K562 (cell line): ENCODE data around the gene TMEM53.
"Not testable (repeated sequence)": the region's sequence is repeated elsewhere in the genome, so short reads cannot be mapped to it uniquely, and the experiment has no call there.

Experiments used
- EP300 ChIP-seq: IDR thresholded peaks from 2 replicates; pipeline ENCODE4 v1.6.1; 2012; ENCODE audit warnings: low read length, improper control_type of control experiment
- GMEB1 ChIP-seq: fragments of 250-450 bp; sonication (Bioruptor Pico); IDR thresholded peaks from 2 replicates; pipeline ENCODE4 v1.4.0; 2020; ENCODE audit warnings: mild to moderate bottlenecking
- MLX ChIP-seq, 2 experiments: fragments of 450-650 bp in 1 of 2; sonication (generic) in 1 of 2; formaldehyde crosslinking; conservative IDR thresholded peaks; 2 replicates each; pipeline versions ENCODE4 v1.4.0 to v1.8.1; 2020 to 2022; ENCODE audit warnings: mild to moderate bottlenecking in 1 of 2, missing genetic modification reagents in 1 of 2
- MYC ChIP-seq, 2 experiments: fragments of 250-450 bp in 1 of 2; sonication (Bioruptor Pico) in 1 of 2; IDR thresholded peaks; 2 replicates each; pipeline versions ENCODE4 v1.5.1 to v1.6.1; 2012 to 2021; ENCODE audit warnings: low read depth in 2 of 2, borderline replicate concordance in 1 of 2, improper control_type of control experiment in 1 of 2, low read length in 1 of 2, mild to moderate bottlenecking in 1 of 2, moderate library complexity in 1 of 2
- POLR2A ChIP-seq: fragments of 450-650 bp; conservative IDR thresholded peaks from 2 replicates; pipeline ENCODE4 v1.6.1; 2016
- POLR2AphosphoS5 ChIP-seq: IDR thresholded peaks from 2 replicates; pipeline ENCODE4 v1.6.1; 2011; ENCODE audit warnings: mild to moderate bottlenecking, low read depth, low read length, moderate library complexity; ENCODE audit not compliant: control insufficient read depth, insufficient read depth
- SMAD2 ChIP-seq: fragments of 150-350 bp; IDR thresholded peaks from 2 replicates; pipeline ENCODE4 v1.6.1; 2014; ENCODE audit warnings: low read depth, mild to moderate bottlenecking, low read length
- SP1 ChIP-seq: sonication (generic); formaldehyde crosslinking; IDR thresholded peaks from 2 replicates; pipeline ENCODE4 v1.8.1; 2022; ENCODE audit warnings: mild to moderate bottlenecking, missing genetic modification reagents
- TFE3 ChIP-seq: fragments of 450-650 bp; formaldehyde crosslinking; IDR thresholded peaks from 2 replicates; pipeline ENCODE4 v1.4.0; 2020; ENCODE audit warnings: mild to moderate bottlenecking, mixed read lengths
- ZNF668 ChIP-seq: fragments of 250-450 bp; sonication (Bioruptor Pico); IDR thresholded peaks from 2 replicates; pipeline ENCODE4 v1.8.0; 2022; ENCODE audit warnings: mild to moderate bottlenecking, inconsistent platforms

DNA sequence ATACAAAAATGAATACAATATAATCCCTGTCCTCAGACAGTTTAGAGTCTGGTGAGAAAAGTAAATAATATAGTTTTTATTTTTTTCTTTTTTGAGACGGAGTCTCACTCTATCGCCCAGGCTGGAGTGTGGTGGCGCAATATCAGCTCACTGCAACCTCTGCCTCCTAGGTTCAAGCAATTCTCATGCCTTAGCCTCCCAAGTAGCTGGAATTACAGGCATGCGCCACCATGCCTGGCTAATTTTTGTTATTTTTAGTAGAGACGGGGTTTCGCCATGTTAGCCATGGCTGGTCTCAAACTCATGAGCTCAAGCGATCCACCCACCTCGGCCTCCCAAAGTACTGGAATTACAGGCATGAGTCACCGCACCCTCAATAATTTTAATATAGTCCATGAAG lies 25.1 kb upstream of the TMEM53 start:
- TF ChIP-seq SP1 (CRISPR knock-in tag); MYC (IDR thresholded peaks at IDR 0.05; ENCODE audit: low read depth, low read length); MYC (CRISPR knock-in tag; IDR thresholded peaks at IDR 0.05; ENCODE audit: borderline replicate concordance, low read depth); GMEB1 (CRISPR knock-in tag); POLR2A; MLX (CRISPR knock-in tag; conservative IDR thresholded peaks at IDR 0.05); TFE3 (CRISPR knock-in tag); POLR2AphosphoS5; EP300; ZNF668 (CRISPR knock-in tag); SMAD2: not testable (repeated sequence)
